TTC549 (cell line): Measurements from ENCODE around the gene KLHL3.

Experiments used
- FAIRE-seq: peaks from 2 replicates; lab custom pipeline; 2012; peaks lifted over from hg19 to GRCh38; lab: Jason Lieb, UNC

Gene KLHL3

GRCh38 chr5:137743031-137743640 is 7.2 kb upstream of the KLHL3 start:
- peak; percentile 46 for FAIRE-seq

- FAIRE-seq, result no peak
These were observed 5.8 kb upstream of the KLHL3 start for GRCh38 chr5:137741718-137742117.

GRCh38 chr5:137739737-137740136 is 3.8 kb upstream of the KLHL3 start:
- no peak for FAIRE-seq

- FAIRE-seq, result no peak
These were observed 3.1 kb upstream of the KLHL3 start for GRCh38 chr5:137738947-137739346.

- no peak for FAIRE-seq
These were observed 1.7 kb upstream of the KLHL3 start for GRCh38 chr5:137737349-137738131.

GRCh38 chr5:137736496-137736895 is 607 bp upstream of the KLHL3 start:
- FAIRE-seq, result no peak

GRCh38 chr5:137734962-137735554 is 831 bp downstream of the KLHL3 start:
- FAIRE-seq, result no peak

GRCh38 chr5:137734331-137734730 is 1.6 kb downstream of the KLHL3 start:
- FAIRE-seq, result no peak

- FAIRE-seq, result no peak
These were observed 2.0 kb downstream of the KLHL3 start for GRCh38 chr5:137733922-137734321.

GRCh38 chr5:137733006-137733405 is 2.9 kb downstream of the KLHL3 start:
- FAIRE-seq, result no peak

GRCh38 chr5:137731176-137731575 is 4.7 kb downstream of the KLHL3 start:
- no peak for FAIRE-seq

- FAIRE-seq, result no peak
These were observed 5.6 kb downstream of the KLHL3 start for GRCh38 chr5:137730336-137730735.

- no peak for FAIRE-seq
These were observed 7.8 kb downstream of the KLHL3 start for GRCh38 chr5:137728048-137728447.

GRCh38 chr5:137727623-137728022 is 8.3 kb downstream of the KLHL3 start:
- FAIRE-seq, result no peak

GRCh38 chr5:137724251-137724650 is 11.6 kb downstream of the KLHL3 start:
- no peak for FAIRE-seq

GRCh38 chr5:137718611-137719010 is 17.3 kb downstream of the KLHL3 start:
- FAIRE-seq, result no peak

GRCh38 chr5:137716337-137716736 is 19.6 kb downstream of the KLHL3 start:
- FAIRE-seq, result no peak

- no peak for FAIRE-seq
These were observed 20.4 kb downstream of the KLHL3 start for GRCh38 chr5:137715456-137715855.

- no peak for FAIRE-seq
These were observed 20.9 kb downstream of the KLHL3 start for GRCh38 chr5:137714946-137715345.

- FAIRE-seq, result no peak
These were observed 21.4 kb downstream of the KLHL3 start for GRCh38 chr5:137714494-137714893.

GRCh38 chr5:137712139-137712667 is 23.7 kb downstream of the KLHL3 start:
- FAIRE-seq, result no peak

- no peak for FAIRE-seq
These were observed 25.8 kb downstream of the KLHL3 start for GRCh38 chr5:137710086-137710485.

GRCh38 chr5:137708796-137709559 is 26.9 kb downstream of the KLHL3 start:
- FAIRE-seq, result no peak
